Stimulated activated CD8-positive, alpha-beta memory T cell treated with anti-CD3 and anti-CD28 coated beads, Interleukin-4, amount 100 ng/mL, for 48 hours (primary cell): Measurements from ENCODE around the gene STRN.
"Not testable (repeated sequence)": the region's sequence is repeated elsewhere in the genome, so short reads cannot be mapped to it uniquely, and the experiment has no call there.

ENCODE experiments used
- DNase-seq: peaks from one replicate; pipeline ENCODE4 v3.0.0-alpha.2; 2020

STRN gene

GRCh38 chr2:36906277-36906676, 60.1 kb downstream of the STRN start:
- DNase-seq, result no peak

GRCh38 chr2:36904636-36905035, 61.7 kb downstream of the STRN start:
- no peak for DNase-seq

DNA sequence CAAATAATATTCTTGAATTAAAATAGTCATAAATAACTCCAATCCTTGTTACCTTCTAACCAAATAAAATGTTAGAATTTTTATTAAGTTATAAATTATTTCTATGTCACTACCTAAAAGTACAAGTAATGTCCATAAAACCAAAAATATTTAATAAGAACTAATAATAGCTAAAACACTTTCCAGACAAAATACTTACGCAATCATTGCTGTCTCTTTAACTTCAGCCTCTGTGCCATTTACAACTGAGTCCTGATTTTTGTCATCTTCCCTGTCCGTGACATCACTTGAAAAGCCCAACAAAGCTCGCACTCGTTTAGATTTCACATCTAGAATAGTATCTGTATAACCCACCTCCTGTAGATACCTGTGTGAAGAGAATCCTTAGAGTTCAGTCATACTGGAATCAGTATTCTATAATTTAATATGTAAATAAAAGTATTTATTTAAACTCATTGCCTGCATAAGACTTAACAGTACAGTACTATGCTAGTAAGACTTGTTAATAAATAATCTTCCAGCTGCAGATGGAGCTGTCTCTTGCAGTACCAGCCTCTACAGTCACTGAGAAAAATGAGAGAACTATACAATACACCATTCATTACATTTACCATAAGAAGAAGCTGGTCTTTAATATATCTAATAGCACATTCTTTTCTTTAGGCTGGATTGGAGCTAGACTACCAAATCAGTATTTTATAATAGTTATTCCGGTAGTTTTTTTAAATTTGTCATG, 63.8 kb downstream of the STRN start:
- DNase-seq, result no peak

GRCh38 chr2:36892805-36893204, 73.5 kb downstream of the STRN start:
- no peak for DNase-seq

GRCh38 chr2:36889795-36890194, 76.5 kb downstream of the STRN start:
- DNase-seq, result no peak

- DNase-seq, result not testable (repeated sequence)
These were observed 79.2 kb downstream of the STRN start for GRCh38 chr2:36887095-36887494.

DNA sequence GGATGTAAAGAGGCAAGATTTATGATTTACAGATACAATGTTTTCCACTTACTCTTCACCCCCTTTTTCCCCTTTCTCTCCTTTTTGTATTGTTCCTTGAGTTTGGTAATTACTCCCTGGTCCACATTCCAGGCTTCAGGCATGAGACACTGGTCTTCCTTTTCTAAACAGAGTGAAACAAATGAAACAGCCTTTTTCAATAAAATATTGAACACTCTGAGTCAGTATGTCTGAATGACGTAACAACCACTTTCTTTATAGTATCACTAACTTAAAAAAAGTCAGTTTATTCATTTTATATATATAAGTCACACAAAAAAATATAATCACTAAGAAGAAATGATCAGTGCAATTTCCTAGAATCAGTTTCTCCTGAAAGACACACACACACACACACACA, 79.7 kb downstream of the STRN start:
- DNase-seq, result no peak

DNA sequence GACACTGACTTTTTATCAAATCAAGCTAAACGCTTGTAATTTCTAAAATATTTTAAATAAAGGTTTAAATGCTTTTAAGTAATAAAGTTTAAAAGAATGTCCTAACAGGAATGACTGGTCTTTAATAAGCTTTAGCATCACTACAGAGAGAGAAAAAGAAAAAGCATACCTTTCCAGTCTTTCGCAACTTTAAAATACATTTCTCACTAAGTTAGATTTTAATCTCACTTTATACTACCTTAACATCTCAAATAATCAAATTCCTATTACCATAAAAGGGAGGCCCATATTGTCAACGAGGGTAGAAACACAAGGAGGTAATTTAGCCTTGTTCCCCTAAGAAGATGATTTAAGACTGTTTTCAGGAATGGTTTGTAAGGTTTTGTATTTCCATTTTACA, 80.7 kb downstream of the STRN start:
- DNase-seq, result no peak

DNA sequence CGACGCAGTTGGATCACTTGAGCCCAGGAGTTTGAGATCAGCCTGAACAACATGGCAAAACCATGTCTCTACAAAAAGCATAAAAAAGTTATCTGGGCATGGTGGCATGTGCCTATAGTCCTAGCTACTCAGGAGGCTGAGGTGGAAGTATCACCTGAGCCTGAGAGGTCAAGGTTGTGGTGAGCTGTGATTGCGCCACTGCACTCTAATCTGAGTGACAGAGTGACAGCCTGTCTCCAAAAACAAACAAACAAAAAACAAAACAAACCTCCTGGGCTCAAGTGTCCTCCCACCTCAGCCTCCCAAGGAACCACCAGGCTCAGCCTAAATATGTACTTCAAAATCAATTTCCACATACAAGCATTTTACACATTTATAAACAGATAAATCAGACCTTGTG, 83.8 kb downstream of the STRN start:
- no peak for DNase-seq

GRCh38 chr2:36881816-36882215, 84.5 kb downstream of the STRN start:
- DNase-seq, result no peak

DNA sequence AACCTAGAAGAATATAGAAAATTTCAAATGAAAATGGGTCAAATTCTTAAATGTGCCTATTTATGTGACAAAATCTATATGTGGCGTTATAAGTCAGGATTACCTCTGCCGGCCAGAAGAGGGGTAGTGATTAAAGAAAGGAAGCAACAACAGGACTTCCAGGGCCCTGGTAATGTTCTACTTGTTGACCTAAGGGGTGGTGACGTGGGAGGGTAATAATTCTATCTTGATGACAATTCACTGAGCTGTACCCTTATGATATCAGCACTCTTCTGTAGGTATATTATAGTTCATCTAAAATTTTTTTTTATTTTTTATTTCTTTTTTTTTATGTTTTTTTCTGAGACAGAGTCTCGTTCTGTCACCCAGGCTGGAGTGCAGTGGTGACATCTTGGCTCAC, 87.9 kb downstream of the STRN start:
- no peak for DNase-seq

- DNase-seq, result no peak
These were observed 95.1 kb downstream of the STRN start for GRCh38 chr2:36871068-36871707.

DNA sequence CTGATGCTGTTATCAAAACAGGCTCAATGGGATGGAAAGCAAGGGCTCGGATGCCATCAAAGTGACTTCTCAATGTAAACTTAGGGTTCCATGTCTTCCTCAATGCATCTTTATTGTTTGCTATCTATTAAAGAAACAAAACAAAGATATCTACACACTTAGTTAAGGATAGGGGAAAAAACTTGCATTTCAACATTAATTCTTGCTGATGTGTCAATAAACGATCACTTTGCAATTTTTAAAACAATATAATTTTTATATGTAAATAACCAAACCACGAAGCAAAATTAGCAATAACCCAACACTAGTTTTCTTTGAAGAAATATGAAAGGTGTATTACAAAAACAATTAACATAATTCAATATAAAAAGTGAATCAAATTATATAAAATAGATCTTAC, 96.7 kb downstream of the STRN start:
- DNase-seq, result no peak

GRCh38 chr2:36861896-36862295, 104.4 kb downstream of the STRN start:
- no peak for DNase-seq

DNA sequence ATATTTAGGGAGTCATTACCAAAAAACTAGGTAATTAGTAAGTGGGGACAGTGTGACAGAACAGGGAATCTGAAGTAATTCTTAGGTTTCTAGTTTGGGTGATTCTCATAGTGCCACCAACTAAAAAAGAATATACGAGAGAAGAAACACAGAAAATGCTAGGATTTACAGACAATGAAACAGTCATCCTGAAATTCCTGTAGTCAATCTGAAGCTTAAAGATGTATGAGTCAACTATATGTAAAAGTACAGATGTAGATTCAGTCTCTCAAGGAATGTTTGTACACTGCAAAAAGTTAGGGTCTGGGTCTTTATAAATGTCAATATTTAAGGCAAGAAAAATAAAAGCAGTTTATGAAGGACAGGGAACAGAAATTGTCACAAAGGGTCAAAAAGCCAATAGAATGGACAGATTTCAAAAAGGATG, 107.0 kb downstream of the STRN start:
- no peak for DNase-seq

- DNase-seq, result no peak
These were observed 107.6 kb downstream of the STRN start for GRCh38 chr2:36858551-36859365.

DNA sequence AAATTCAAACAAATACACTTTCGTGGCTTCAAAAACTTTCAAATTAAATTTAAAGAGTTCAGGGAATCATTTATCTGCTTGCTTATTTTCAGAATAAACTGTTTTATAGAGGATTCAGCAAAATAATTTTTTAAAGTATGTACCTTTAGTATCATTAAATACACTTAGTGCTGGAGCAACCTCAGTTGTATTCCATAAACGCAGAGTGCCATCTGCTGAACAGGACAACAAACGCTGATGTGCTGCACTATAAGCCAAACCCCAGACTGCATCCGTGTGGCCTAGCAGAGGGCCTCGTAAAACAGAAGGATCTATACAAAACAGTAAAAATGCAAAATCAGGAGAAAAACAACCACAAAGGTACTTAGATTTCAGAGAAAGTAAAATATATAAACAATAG, 108.6 kb downstream of the STRN start:
- DNase-seq, result no peak

DNA sequence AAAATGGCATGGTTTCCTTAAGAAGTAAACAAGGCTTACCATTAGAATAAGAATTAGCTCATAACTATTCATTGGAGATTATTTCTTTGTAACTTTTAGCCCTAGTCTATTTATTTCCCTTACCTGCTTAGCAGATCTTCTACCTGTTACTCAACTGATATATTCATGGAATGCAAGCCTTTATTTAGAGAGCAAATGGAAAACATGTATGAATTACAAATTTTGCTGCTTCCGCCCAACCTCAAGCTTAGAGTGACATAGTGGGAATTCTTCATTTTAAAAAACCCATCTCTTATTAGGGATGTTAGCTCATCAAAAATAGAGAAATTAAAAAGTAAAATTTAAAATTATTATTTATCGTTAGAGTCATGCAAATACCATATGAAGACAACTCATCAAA, 110.9 kb downstream of the STRN start:
- no peak for DNase-seq

DNA sequence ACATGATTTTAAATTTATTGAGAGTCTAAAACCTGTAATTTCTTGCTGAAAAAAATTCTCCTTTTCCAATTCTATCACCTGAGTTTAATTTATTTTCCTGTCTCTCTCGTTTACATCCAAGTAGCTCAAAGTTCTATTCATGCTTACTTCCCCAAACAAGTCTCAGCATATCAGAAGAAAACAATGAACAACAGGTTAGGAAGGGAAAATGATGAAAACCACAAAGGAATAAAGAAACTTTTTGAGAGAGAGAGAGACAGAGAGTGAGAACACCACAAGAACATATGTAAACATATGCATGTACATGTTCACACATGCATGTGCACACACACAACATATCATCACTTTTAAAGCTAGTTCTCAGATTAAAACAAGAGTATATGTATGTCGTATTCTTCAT, 112.1 kb downstream of the STRN start:
- no peak for DNase-seq

DNA sequence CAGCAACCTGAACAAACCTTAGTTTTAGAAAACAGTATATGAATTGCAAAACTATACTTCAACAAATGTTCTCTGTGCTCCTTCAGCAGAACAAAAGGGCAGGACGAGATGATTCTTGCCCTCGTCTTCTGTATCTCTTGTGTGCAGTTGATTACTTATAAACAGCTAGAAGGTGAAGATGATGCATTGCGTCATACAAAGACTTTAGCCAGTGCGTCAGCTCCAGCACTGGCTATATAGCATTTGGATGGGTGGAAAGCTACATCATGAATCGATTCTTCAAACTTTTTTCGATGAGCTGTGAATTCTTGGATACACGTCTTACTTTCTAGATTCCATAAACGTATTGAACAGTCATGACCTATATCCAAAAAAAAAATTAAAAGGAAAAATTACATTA, 117.1 kb downstream of the STRN start:
- no peak for DNase-seq

DNA sequence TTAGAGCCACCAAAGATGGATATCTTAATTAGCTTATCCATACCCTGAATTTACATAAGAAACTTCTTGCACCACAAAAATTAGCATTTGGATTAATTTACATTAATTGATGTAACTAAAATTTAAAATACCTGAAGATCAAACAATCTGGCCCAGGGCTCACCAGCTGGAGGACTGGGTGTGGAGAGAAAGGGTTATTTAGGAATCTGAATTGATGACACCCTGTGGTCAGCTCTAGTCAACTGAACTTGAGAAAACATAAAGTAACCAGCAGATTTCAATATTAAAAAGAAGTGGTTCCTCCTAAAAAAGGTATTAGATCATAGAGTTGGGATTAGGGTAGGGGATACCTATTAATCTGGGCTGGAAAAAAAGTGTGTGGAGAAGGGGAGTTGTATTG, 122.5 kb downstream of the STRN start:
- no peak for DNase-seq

- DNase-seq, result no peak
These were observed 126.2 kb downstream of the STRN start for GRCh38 chr2:36839976-36840617.

DNA sequence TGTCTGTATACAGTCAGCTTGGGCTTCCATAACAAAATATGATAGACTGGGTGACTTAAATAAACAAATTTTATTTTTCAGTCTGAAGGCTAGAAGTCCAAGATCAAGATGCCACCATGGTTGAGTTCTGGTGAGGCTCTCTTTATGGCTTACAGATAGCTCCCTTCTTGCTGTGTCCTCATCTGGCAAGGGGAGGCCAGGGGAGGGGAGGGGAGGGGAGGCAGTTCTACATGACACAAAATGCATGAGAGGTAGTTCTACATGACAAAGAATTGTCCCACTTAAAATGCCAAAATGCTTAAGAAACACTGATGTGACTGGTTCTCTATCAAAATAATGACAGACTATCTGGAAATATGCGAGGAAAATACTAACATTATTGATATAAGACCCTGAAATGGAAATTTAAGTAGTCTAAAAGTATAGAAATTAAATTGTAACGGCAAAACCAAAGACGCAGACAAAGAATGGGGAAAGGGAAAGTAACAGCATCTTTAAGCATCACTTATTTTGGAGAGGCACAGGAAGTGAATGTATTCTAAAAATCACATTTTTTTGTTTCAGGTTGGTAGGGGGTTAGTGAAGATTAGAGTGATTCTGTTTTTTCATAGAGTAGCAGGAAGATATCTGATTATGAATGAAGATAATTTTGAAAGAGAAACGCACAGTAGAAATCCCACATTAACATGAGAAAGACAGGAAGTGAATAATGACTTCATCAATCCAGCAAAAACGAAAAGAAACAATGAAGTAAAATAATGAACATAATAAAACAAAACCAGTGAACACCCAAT, 131.4 kb downstream of the STRN start:
- no peak for DNase-seq
